Muscle of leg (tissue), 11 donors: ENCODE data around the gene NFIL3. TPM values are rescaled to one million over a fixed set of nuclear protein-coding genes. Genes with fewer than 3 reads are reported as not detected.
A peak's percentile ranks its signal among the peaks of the same experiment; 100 is the strongest.

Source experiments
- DNase-seq: peaks from one replicate; pipeline ENCODE4 v3.0.0; 2013
- H3K27ac ChIP-seq: one replicate; pipeline ENCODE4 v1.5.1; 2013; ENCODE audit warnings: mild to moderate bottlenecking, low read length, control low read depth
- H3K27me3 ChIP-seq: one replicate; pipeline ENCODE4 v1.6.1; 2013; ENCODE audit warnings: low read length; ENCODE audit not compliant: control insufficient read depth, insufficient read depth
- H3K36me3 ChIP-seq: one replicate; pipeline ENCODE4 v1.6.1; 2013; ENCODE audit warnings: low read length; ENCODE audit not compliant: control insufficient read depth, insufficient read depth
- H3K4me1 ChIP-seq: one replicate; pipeline ENCODE4 v1.6.1; 2013; ENCODE audit warnings: low read length; ENCODE audit not compliant: control insufficient read depth, insufficient read depth
- H3K4me3 ChIP-seq: one replicate; pipeline ENCODE4 v1.5.1; 2013; ENCODE audit warnings: low read length, control low read depth
- H3K9me3 ChIP-seq: replicated peaks from 2 replicates; pipeline ENCODE4 v1.6.1; 2013; ENCODE audit warnings: low read depth, low read length; ENCODE audit not compliant: control insufficient read depth
- WGBS: methylation state at CpG from one replicate; pipeline ENCODE4 v1.1.5; 2013; ENCODE audit warnings: missing lambda C conversion rate; ENCODE audit not compliant: insufficient coverage; 5-methylcytosine and 5-hydroxymethylcytosine counted together
- polyA plus RNA-seq, 8 donors: library from polyadenylated mRNA; unstranded; fragments of 120-200 nt; gene quantifications; one replicate each; pipeline versions ENCODE4 v1.2.1 to v1.2.3, GENCODE V29; 2013; ENCODE audit warnings: inconsistent platforms in 1 of 8, low replicate concordance in 1 of 8; ENCODE audit not compliant: insufficient read length in 8 of 8, insufficient read depth in 1 of 8
- total RNA-seq: library from RNA; stranded (reverse); fragments of 120-200 nt; gene quantifications from one replicate; pipeline ENCODE4 v1.2.4, GENCODE V29; 2013

The NFIL3 gene
- total and polyA plus RNA-seq, 9 donors: 12.8 to 26.1 (median 23.4) TPM

GRCh38 chr9:91424403-91425176 is 958 bp upstream of the NFIL3 start:
- H3K4me3 ChIP-seq: peak overlapping the region; percentile 68
- H3K36me3 ChIP-seq: no peaks in the 10 kb centered on the region
- peak; percentile 87 for DNase-seq
- H3K27me3 ChIP-seq: peaks cover 45% of the 10 kb centered on the region
- WGBS: 3% methylated on average over 51 of the region's 67 CpGs
- H3K9me3 ChIP-seq: no peaks in the 10 kb centered on the region
- H3K27ac ChIP-seq: peak overlapping the region; percentile 87
- H3K4me1 ChIP-seq: peaks cover 24% of the 10 kb centered on the region

GRCh38 chr9:91422758-91423711 is 597 bp downstream of the NFIL3 start:
- peak overlapping the region; percentile 69 for H3K4me3 ChIP-seq
- H3K4me1 ChIP-seq: peaks cover 27% of the 10 kb centered on the region
- peak overlapping the region; percentile 92 for H3K27ac ChIP-seq
- H3K27me3 ChIP-seq: peaks cover 42% of the 10 kb centered on the region
- under 1% methylated on average over 48 of the region's 76 CpGs for WGBS
- no peaks in the 10 kb centered on the region for H3K9me3 ChIP-seq
- no peaks in the 10 kb centered on the region for H3K36me3 ChIP-seq
- peak; percentile 74 for DNase-seq

GRCh38 chr9:91421971-91422757 is 1.5 kb downstream of the NFIL3 start:
- peaks cover 27% of the 10 kb centered on the region for H3K4me1 ChIP-seq
- H3K27ac ChIP-seq: peak overlapping the region; percentile 92
- H3K27me3 ChIP-seq: peaks cover 36% of the 10 kb centered on the region
- peak; percentile 53 for DNase-seq
- 2% methylated on average over 6 of the region's 16 CpGs for WGBS
- peak overlapping the region; percentile 69 for H3K4me3 ChIP-seq
- no peaks in the 10 kb centered on the region for H3K36me3 ChIP-seq
- no peaks in the 10 kb centered on the region for H3K9me3 ChIP-seq

- peaks cover 33% of the 10 kb centered on the region for H3K27me3 ChIP-seq
- peak overlapping the region; percentile 69 for H3K4me3 ChIP-seq
- peaks cover 27% of the 10 kb centered on the region for H3K4me1 ChIP-seq
- no peaks in the 10 kb centered on the region for H3K9me3 ChIP-seq
- peak overlapping the region; percentile 92 for H3K27ac ChIP-seq
- DNase-seq: peak; percentile 56
- under 1% methylated on average over 44 of the region's 69 CpGs for WGBS
- no peaks in the 10 kb centered on the region for H3K36me3 ChIP-seq
Observed at GRCh38 chr9:91421128-91421765, 2.4 kb downstream of the NFIL3 start.

- DNase-seq: no peak
- peaks cover 30% of the 10 kb centered on the region for H3K27me3 ChIP-seq
- peak overlapping the region; percentile 35 for H3K27ac ChIP-seq
- no peaks in the 10 kb centered on the region for H3K9me3 ChIP-seq
- 46% methylated on average over 8 of the region's 16 CpGs for WGBS
- peaks cover 27% of the 10 kb centered on the region for H3K4me1 ChIP-seq
- no peaks in the 10 kb centered on the region for H3K36me3 ChIP-seq
- peak overlapping the region; percentile 69 for H3K4me3 ChIP-seq
Observed at GRCh38 chr9:91420501-91421127, 3.0 kb downstream of the NFIL3 start.

GRCh38 chr9:91419222-91420191 is 4.1 kb downstream of the NFIL3 start:
- H3K27me3 ChIP-seq: peaks cover 19% of the 10 kb centered on the region
- H3K36me3 ChIP-seq: no peaks in the 10 kb centered on the region
- H3K4me1 ChIP-seq: peaks cover 21% of the 10 kb centered on the region
- DNase-seq: peak; percentile 35
- WGBS: 78% methylated on average over 4 of the region's 10 CpGs
- no peak overlapping the region for H3K4me3 ChIP-seq
- no peaks in the 10 kb centered on the region for H3K9me3 ChIP-seq
- no peak overlapping the region for H3K27ac ChIP-seq

GRCh38 chr9:91418215-91418610 is 5.4 kb downstream of the NFIL3 start:
- DNase-seq: no peak
- Histone ChIP-seq H3K27me3 (peaks cover 17% of the 10 kb centered on the region), H3K9me3 (no peaks in the 10 kb centered on the region), H3K36me3 (no peaks in the 10 kb centered on the region), H3K4me3 (no peak overlapping the region), H3K27ac (no peak overlapping the region), H3K4me1 (peaks cover 20% of the 10 kb centered on the region)

GRCh38 chr9:91417602-91418214 is 5.9 kb downstream of the NFIL3 start:
- H3K36me3 ChIP-seq: no peaks in the 10 kb centered on the region
- no peak for DNase-seq
- H3K4me3 ChIP-seq: no peak overlapping the region
- H3K4me1 ChIP-seq: peaks cover 16% of the 10 kb centered on the region
- no peak overlapping the region for H3K27ac ChIP-seq
- H3K27me3 ChIP-seq: peaks cover 13% of the 10 kb centered on the region
- no CpG with 5 or more reads among the region's 9 CpGs for WGBS
- no peaks in the 10 kb centered on the region for H3K9me3 ChIP-seq
